Measurements from ENCODE around the gene TRPM4.
"Not testable (repeated sequence)": the region's sequence is repeated elsewhere in the genome, so short reads cannot be mapped to it uniquely, and the experiment has no call there.

Gene TRPM4

DNA sequence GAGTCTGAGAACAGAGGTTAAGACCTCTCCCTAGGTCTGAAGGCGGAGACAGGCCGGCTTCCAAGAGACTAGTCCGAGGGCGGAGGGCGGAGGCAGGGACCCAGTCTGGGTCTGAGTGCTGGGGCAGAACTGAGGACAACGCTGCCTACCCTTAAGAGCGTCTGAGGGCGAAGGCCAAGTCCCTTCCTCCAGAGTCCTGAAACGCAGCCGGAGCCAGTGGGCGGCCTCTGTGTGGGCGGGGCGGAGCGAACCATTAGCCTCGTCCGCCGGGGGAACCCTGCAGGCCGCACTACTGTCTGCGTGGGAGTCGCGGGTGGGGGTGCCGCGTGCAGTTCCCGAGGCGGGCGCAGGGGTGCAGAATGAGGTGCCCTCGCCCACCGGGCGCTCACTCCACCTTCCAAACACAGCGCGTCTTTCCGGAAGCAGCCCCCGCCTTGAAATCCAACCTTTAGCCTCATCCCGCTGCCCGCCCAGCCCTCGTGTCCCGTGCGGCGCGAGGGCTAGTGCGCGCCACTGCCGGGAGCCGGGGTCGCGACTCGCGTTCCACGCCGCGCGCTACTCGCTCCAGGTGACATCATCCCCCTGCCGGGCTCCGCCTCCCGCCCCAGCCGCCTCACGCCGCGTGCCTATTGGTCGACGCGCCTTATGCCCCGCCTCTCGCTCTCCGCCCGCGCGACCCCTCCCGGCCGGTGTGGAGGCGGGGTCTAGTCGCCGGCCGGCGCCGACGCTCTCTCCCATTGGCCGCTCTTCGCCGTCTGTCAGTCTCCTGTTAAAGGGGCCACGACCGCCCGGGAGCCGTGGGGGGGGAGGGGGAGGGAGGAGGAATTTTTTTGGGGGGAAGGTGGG, 38.8 kb upstream of the TRPM4 start, which contains the start of gene C19orf73:
C19orf73 (minus strand) TSS at position 579 of the 846 bp plus-strand sequence; CDS start at position 458, 121 bp downstream.
- Histone ChIP-seq H3K36me3 (ENCODE audit: control insufficient read depth in 2 of 2, insufficient read depth in 2 of 2, low read length in 2 of 2) (peaks cover 0 to 3% of the 10 kb centered on the region in 2 donors), H3K27ac (ENCODE audit: low read length) (peak within 1 kb of the TSS; percentile 84), H3K4me3 (ENCODE audit: low read length in 2 of 2) (peak within 1 kb of the TSS; percentile 76 to 78), H3K27me3 (ENCODE audit: control insufficient read depth in 1 of 2, insufficient read depth in 2 of 2, low read length in 2 of 2) (no peaks in the 10 kb centered on the region), H3K9me3 (ENCODE audit: control insufficient read depth in 2 of 2, low read length in 2 of 2) (no peaks in the 10 kb centered on the region), H3K9ac (ENCODE audit: low read length in 2 of 2) (peak within 1 kb of the TSS; percentile 71 to 74), H3K4me1 (ENCODE audit: control insufficient read depth, insufficient read depth, low read length) (peaks cover 29% of the 10 kb centered on the region)

DNA sequence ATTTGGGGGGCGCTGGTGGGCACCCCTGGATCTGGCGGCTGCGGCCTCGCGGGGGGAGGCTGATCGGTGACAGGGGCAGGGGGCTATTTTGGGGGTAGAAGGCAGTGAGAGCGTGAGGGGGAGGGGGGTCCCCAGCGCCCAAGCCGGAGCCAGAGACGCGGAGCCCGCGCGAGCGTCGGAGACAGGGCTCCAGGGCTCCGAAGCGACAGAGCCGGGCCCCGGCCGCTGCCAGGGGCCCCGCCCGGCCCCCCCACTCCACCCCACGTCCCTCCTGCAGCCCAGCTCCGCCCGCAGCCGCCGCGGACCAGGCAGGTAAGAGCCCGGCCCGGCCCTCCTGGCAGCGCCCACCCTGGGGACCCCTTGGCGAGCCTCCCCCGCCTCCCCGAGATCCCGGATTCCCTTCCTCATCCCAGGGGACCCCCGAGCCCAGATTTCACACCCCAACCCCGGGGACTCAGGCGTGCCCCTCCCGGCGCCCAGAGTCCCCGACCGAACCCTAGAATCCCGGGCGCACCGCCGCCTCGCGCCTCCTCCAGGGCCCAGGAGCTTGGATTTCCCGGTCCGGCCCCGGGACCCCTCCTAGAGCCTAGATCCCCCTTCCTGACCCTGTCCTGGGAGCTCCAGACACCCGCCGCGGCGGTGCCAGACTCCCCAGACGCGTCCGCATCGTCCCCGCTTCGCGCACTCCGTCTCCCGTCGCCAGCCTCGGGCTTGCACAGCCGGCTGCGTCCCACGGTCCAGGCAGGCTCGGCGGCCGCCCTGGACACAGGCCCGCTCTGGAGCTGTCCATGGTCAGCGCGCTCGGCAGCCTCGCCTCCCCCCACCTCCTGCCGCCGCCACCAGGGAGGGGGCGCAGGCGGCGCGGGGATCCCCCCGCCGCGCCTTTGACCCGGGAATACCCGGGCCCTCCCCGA, 37.9 kb upstream of the TRPM4 start, which contains the start of gene PPFIA3:
PPFIA3 (plus strand) TSS at position 134 of the 914 bp plus-strand sequence. CDS start 8,330 bp downstream, outside the sequence.
- Histone ChIP-seq H3K27me3 (ENCODE audit: control insufficient read depth in 1 of 2, insufficient read depth in 2 of 2, low read length in 2 of 2) (no peaks in the 10 kb centered on the region), H3K36me3 (ENCODE audit: control insufficient read depth in 2 of 2, insufficient read depth in 2 of 2, low read length in 2 of 2) (peaks cover 0 to 3% of the 10 kb centered on the region in 2 donors), H3K4me1 (ENCODE audit: control insufficient read depth, insufficient read depth, low read length) (peaks cover 26% of the 10 kb centered on the region), H3K9ac (ENCODE audit: low read length in 2 of 2) (peak within 1 kb of the TSS; percentile 71 to 74), H3K27ac (ENCODE audit: low read length) (peak within 1 kb of the TSS; percentile 84), H3K9me3 (ENCODE audit: control insufficient read depth in 2 of 2, low read length in 2 of 2) (no peaks in the 10 kb centered on the region), H3K4me3 (ENCODE audit: low read length in 2 of 2) (peak within 1 kb of the TSS; percentile 76 to 78)

DNA sequence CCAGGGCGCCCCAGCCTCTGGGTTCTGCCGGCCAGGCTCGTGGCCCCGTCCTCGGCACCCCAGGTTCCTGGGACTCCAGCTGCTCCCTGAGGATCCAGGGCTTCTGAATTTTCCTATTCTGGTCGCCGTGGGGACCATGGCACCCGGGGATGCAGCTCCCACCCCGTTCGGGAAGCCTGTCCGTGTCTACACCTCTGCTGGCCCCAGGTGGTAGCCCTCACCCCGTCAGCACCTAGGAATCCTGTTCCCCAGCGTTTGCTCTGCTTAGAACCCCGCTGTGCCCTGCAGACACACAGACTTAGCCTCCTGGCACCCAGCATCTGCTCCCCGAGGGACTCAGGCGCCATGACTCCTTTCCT, 37.3 kb upstream of the TRPM4 start:
- Histone ChIP-seq H3K9ac (ENCODE audit: low read length in 2 of 2) (no peak overlapping the region), H3K9me3 (ENCODE audit: control insufficient read depth in 2 of 2, low read length in 2 of 2) (no peaks in the 10 kb centered on the region), H3K36me3 (ENCODE audit: control insufficient read depth in 2 of 2, insufficient read depth in 2 of 2, low read length in 2 of 2) (peaks cover 0 to 3% of the 10 kb centered on the region in 2 donors), H3K27ac (ENCODE audit: low read length) (no peak overlapping the region), H3K27me3 (ENCODE audit: control insufficient read depth in 1 of 2, insufficient read depth in 2 of 2, low read length in 2 of 2) (no peaks in the 10 kb centered on the region), H3K4me3 (ENCODE audit: low read length in 2 of 2) (peak overlapping the region in 1 of 2 donors; percentile 57), H3K4me1 (ENCODE audit: control insufficient read depth, insufficient read depth, low read length) (peaks cover 26% of the 10 kb centered on the region)

DNA sequence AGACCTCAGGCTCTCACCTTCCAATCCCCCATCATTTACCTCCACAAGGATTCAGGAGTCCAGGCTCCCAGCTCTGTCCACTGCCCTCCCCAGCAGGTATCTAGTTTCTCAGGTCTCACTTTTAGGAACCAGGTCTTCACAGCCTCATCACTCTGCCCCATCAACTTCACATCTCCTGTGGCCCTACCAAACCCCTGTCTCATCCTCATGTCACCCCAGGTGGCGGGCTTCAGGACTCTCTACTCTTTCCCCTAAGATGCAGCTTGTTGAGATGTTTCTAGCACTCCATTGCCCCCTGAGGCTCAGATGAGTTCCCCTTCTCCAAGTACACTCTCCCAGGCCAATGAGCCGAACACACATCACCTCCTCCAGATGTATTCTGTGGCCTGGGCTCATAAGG, 36.7 kb upstream of the TRPM4 start:
- Histone ChIP-seq H3K27ac (ENCODE audit: low read length) (no peak overlapping the region), H3K36me3 (ENCODE audit: control insufficient read depth in 2 of 2, insufficient read depth in 2 of 2, low read length in 2 of 2) (peaks cover 0 to 3% of the 10 kb centered on the region in 2 donors), H3K9me3 (ENCODE audit: control insufficient read depth in 2 of 2, low read length in 2 of 2) (no peaks in the 10 kb centered on the region), H3K9ac (ENCODE audit: low read length in 2 of 2) (no peak overlapping the region), H3K4me3 (ENCODE audit: low read length in 2 of 2) (no peak overlapping the region), H3K27me3 (ENCODE audit: control insufficient read depth in 1 of 2, insufficient read depth in 2 of 2, low read length in 2 of 2) (no peaks in the 10 kb centered on the region), H3K4me1 (ENCODE audit: control insufficient read depth, insufficient read depth, low read length) (peaks cover 28% of the 10 kb centered on the region)

DNA sequence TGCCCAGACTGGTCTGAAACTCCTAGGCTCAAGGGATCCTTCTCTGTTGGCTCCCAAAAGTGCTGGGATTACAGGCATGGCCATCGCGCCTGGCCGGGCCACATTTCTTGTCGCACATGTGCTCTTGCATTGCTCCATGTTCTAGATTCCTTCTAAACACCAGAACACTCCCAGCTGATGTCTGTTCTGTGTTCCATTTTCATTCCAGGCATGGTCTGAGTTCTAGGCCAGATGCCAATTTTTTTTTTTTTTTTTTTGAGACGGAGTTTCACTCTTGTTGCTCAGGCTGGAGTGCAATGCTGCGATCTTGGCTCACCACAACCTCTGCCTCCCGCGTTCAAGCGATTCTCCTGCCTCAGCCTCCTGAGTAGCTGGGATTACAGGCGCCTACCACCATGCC, 35.8 kb upstream of the TRPM4 start:
- H3K4me1 ChIP-seq (ENCODE audit: control insufficient read depth, insufficient read depth, low read length): peaks cover 25% of the 10 kb centered on the region
- not testable (repeated sequence) for H3K27ac ChIP-seq (ENCODE audit: low read length); H3K4me3 ChIP-seq (ENCODE audit: low read length in 2 of 2); H3K9ac ChIP-seq (ENCODE audit: low read length in 2 of 2); H3K27me3 ChIP-seq (ENCODE audit: control insufficient read depth in 1 of 2, insufficient read depth in 2 of 2, low read length in 2 of 2); H3K9me3 ChIP-seq (ENCODE audit: control insufficient read depth in 2 of 2, low read length in 2 of 2); H3K36me3 ChIP-seq (ENCODE audit: control insufficient read depth in 2 of 2, insufficient read depth in 2 of 2, low read length in 2 of 2)

DNA sequence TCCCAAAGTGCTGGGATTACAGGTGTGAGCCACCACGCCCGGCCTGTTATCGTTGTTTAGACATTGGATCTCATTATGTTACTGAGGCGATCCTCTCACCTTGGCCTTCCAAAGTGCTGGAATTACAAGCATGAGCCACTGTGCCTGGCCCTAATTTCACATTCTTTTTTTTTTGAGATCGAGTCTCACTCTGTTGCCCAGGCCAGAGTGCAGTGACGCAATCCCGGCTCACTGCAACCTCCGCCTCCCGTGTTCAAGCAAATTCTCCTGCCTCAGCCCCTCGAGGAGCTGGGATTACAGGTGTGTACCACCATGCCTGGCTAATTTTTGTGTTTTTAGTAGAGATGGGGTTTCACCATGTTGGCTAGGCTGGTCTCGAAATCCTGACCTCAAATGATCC, 34.3 kb upstream of the TRPM4 start:
- H3K27ac ChIP-seq (ENCODE audit: low read length); H3K4me3 ChIP-seq (ENCODE audit: low read length in 2 of 2); H3K9me3 ChIP-seq (ENCODE audit: control insufficient read depth in 2 of 2, low read length in 2 of 2); H3K9ac ChIP-seq (ENCODE audit: low read length in 2 of 2); H3K36me3 ChIP-seq (ENCODE audit: control insufficient read depth in 2 of 2, insufficient read depth in 2 of 2, low read length in 2 of 2); H3K27me3 ChIP-seq (ENCODE audit: control insufficient read depth in 1 of 2, insufficient read depth in 2 of 2, low read length in 2 of 2): not testable (repeated sequence)
- peaks cover 24% of the 10 kb centered on the region for H3K4me1 ChIP-seq (ENCODE audit: control insufficient read depth, insufficient read depth, low read length)

DNA sequence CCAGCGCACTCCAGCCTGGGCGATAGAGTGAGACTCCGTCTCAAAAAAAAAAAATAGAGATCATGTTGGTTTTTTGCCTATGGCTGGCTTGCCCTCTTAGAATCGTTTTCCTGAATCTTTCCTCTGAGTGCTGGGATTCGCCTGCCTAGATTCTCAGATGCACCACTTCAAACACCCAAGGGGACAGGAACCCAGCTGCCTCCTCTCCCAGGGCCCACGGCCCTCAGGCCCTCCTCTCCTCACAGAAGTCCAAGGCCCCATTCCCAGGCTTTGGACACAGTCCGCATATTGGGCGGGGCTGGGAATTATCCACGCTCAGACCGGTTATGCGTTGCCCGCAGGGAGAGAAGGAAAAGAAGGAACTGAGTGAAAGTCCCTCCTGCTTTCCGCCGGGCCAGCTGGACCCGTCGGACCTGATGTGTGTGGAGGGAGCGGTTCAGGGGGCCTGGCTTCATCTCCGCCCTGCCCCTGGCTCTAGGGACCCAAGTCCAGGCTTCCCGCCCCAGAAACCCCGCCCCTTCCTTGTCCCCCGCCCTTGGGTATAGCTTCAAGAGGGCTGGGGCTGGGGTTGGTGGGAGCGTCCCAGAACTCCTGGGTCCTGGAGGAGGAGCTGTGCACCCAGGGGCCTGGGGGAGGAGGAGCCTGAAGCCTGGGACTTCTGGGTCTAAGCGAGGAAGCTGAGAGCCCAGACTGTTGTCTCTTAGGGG, 32.4 kb upstream of the TRPM4 start:
- H3K27ac ChIP-seq (ENCODE audit: low read length): no peak overlapping the region
- no peak overlapping the region for H3K4me3 ChIP-seq (ENCODE audit: low read length in 2 of 2)
- H3K4me1 ChIP-seq (ENCODE audit: control insufficient read depth, insufficient read depth, low read length): peaks cover 16% of the 10 kb centered on the region
- no peaks in the 10 kb centered on the region for H3K36me3 ChIP-seq (ENCODE audit: control insufficient read depth in 2 of 2, insufficient read depth in 2 of 2, low read length in 2 of 2)
- H3K27me3 ChIP-seq (ENCODE audit: control insufficient read depth in 1 of 2, insufficient read depth in 2 of 2, low read length in 2 of 2): no peaks in the 10 kb centered on the region
- no peak overlapping the region for H3K9ac ChIP-seq (ENCODE audit: low read length in 2 of 2)
- no peaks in the 10 kb centered on the region for H3K9me3 ChIP-seq (ENCODE audit: control insufficient read depth in 2 of 2, low read length in 2 of 2)

DNA sequence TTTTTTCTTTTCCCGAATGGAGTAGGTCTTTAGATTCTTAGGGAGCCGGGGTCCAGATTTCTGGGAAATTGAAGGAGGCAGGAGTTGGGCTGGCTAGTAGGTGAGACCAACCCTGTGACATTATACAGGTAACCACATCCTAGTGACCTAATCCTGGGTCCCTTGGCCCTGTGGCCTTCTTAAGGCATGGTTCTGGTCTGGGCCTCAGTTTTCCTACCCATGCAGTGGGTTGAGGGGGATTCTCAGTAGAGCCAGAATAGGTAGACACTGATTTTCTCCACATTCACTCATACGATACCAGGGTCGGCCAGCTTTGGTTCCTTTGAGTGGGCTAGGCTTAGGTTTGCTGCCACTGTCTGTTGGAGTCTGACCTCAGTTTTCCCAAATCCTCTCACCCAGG, 31.0 kb upstream of the TRPM4 start:
- no peak overlapping the region for H3K4me3 ChIP-seq (ENCODE audit: low read length in 2 of 2)
- no peaks in the 10 kb centered on the region for H3K27me3 ChIP-seq (ENCODE audit: control insufficient read depth in 1 of 2, insufficient read depth in 2 of 2, low read length in 2 of 2)
- H3K9ac ChIP-seq (ENCODE audit: low read length in 2 of 2): no peak overlapping the region
- no peaks in the 10 kb centered on the region for H3K36me3 ChIP-seq (ENCODE audit: control insufficient read depth in 2 of 2, insufficient read depth in 2 of 2, low read length in 2 of 2)
- H3K4me1 ChIP-seq (ENCODE audit: control insufficient read depth, insufficient read depth, low read length): peaks cover 14% of the 10 kb centered on the region
- no peak overlapping the region for H3K27ac ChIP-seq (ENCODE audit: low read length)
- H3K9me3 ChIP-seq (ENCODE audit: control insufficient read depth in 2 of 2, low read length in 2 of 2): no peaks in the 10 kb centered on the region

DNA sequence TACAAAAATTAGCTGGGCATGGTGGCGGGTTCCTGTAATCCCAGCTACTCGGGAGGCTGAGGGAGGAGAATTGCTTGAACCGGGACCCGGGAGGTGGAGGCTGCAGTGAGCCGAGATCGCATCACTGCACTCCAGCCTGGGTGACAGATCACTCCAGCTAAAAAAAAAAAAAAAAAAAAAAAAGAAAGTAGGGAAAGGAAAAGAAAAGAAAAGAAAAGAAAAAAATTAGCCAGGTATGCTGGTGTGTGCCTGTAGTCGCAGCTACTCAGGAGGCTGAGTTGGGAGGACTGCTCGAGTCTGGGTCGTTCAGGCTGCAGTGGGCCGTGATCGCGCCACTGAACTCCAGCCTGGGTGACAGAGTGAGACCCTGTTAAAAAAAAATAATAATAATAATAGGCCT, 30.4 kb upstream of the TRPM4 start:
- not testable (repeated sequence) for H3K9me3 ChIP-seq (ENCODE audit: control insufficient read depth in 2 of 2, low read length in 2 of 2); H3K4me3 ChIP-seq (ENCODE audit: low read length in 2 of 2); H3K27me3 ChIP-seq (ENCODE audit: control insufficient read depth in 1 of 2, insufficient read depth in 2 of 2, low read length in 2 of 2); H3K27ac ChIP-seq (ENCODE audit: low read length); H3K9ac ChIP-seq (ENCODE audit: low read length in 2 of 2); H3K36me3 ChIP-seq (ENCODE audit: control insufficient read depth in 2 of 2, insufficient read depth in 2 of 2, low read length in 2 of 2)
- peaks cover 14% of the 10 kb centered on the region for H3K4me1 ChIP-seq (ENCODE audit: control insufficient read depth, insufficient read depth, low read length)

All from stomach smooth muscle (tissue), 2 donors.